ENCODE results near the gene TMEM98.

DNA sequence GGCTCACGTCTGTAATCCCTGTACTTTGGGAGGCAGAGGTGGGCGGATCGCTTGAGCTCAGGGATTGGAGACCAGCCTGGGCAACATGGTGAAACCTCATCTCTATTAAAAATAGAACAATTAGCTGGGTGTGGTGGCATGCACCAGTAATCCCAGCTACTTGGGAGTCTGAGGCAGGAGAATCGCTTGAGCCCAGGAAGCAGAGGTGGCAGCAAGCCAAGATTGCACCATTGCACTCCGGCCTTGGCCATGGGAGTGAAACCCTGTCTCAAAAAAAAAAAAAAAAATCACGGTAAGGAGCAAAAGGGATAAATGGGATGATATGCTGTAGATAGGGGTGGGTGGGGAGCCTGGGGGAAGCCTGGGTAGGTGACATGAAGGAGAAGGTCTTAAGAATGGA is 20.4 kb upstream of the TMEM98 start:
- no peak for TF ChIP-seq JUND (IDR thresholded peaks at IDR 0.05; ENCODE audit: borderline replicate concordance, low read depth, low read length)
- TF ChIP-seq JUND (tag; IDR thresholded peaks at IDR 0.05; ENCODE audit: borderline replicate concordance, low read depth, low read length): no peak
- TF ChIP-seq CTCF (IDR thresholded peaks at IDR 0.05 in 2 of 3, conservative IDR thresholded peaks at IDR 0.05 in 1 of 3; ENCODE audit: insufficient read depth in 2 of 3, low read depth in 1 of 3, low read length in 3 of 3): no peak
- no peak for TF ChIP-seq ZNF584 (CRISPR knock-in tag; IDR thresholded peaks at IDR 0.05; ENCODE audit: low read depth)
- no peak for TF ChIP-seq EP300 (IDR thresholded peaks at IDR 0.05; ENCODE audit: low read length)
- TF ChIP-seq, protein P1, sequence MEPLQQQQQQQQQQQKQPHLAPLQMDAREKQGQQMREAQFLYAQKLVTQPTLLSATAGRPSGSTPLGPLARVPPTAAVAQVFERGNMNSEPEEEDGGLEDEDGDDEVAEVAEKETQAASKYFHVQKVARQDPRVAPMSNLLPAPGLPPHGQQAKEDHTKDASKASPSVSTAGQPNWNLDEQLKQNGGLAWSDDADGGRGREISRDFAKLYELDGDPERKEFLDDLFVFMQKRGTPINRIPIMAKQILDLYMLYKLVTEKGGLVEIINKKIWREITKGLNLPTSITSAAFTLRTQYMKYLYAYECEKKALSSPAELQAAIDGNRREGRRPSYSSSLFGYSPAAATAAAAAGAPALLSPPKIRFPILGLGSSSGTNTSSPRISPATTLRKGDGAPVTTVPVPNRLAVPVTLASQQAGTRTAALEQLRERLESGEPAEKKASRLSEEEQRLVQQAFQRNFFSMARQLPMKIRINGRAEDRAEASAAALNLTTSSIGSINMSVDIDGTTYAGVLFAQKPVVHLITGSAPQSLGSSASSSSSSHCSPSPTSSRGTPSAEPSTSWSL (CRISPR knock-in tag; IDR thresholded peaks at IDR 0.05; ENCODE audit: borderline replicate concordance): no peak
- no peak for TF ChIP-seq POLR2AphosphoS5 (IDR thresholded peaks at IDR 0.05; ENCODE audit: control insufficient read depth, insufficient read depth, low read depth, low read length)
- no peak for TF ChIP-seq ZBTB1 (CRISPR knock-in tag; IDR thresholded peaks at IDR 0.05; ENCODE audit: borderline replicate concordance, low read depth)

Measured in K562 (cell line).